ENCODE data around the gene FGF12. TPM values are rescaled to one million over a fixed set of nuclear protein-coding genes. Genes with fewer than 3 reads are reported as not detected.
A peak's percentile ranks its signal among the peaks of the same experiment; 100 is the strongest.

Gene FGF12
- total RNA-seq, 2 experiments from 2014 or later: 0.06 to 1.7 TPM

GRCh38 chr3:192090586-192090985 is 636.8 kb downstream of the FGF12 start:
- Histone ChIP-seq H3K4me2 (ENCODE audit: low read length) (no peak overlapping the region), H2AFZ (ENCODE audit: low read length) (peak overlapping the region; percentile 31), H3K4me3 (ENCODE audit: low read depth, low read length, poor library complexity, severe bottlenecking) (no peak overlapping the region), H3K4me1 (ENCODE audit: insufficient read depth, low read length, poor library complexity, severe bottlenecking) (peaks cover 11% of the 10 kb centered on the region), H4K20me1 (ENCODE audit: insufficient read depth, low read length) (no peaks in the 10 kb centered on the region), H3K9me2 (ENCODE audit: insufficient read depth, low read length) (no peaks in the 10 kb centered on the region), H3K9me3 (ENCODE audit: low read length) (no peaks in the 10 kb centered on the region), H3K79me2 (ENCODE audit: insufficient read depth, low read depth, low read length) (no peaks in the 10 kb centered on the region), H3K27ac (ENCODE audit: low read depth, low read length, poor library complexity, severe bottlenecking) (no peak overlapping the region), H3K36me3 (ENCODE audit: insufficient read depth, low read length) (no peaks in the 10 kb centered on the region)
- intact Hi-C loops (cut with micrococcal nuclease; ENCODE audit: unreplicated experiment): no loop called here
- peak; percentile 67 for DNase-seq (ENCODE audit: low spot score)
- no peak for TF ChIP-seq EZH2phosphoT487 (IDR thresholded peaks at IDR 0.05; ENCODE audit: borderline replicate concordance, low read depth, low read length)
- TF ChIP-seq CTCF (conservative IDR thresholded peaks at IDR 0.05; ENCODE audit: low read length): peak; percentile 72
- no TSS peak for BruUV-seq (replicated peaks)
- ChIA-PET CTCF (ENCODE audit: unreplicated experiment) (no interaction called here), POLR2A (interaction anchor here (1.0 kb wide), 1 partner anchor 13 kb away, joined by 3 read pairs; no protein-coding TSS in a partner anchor)

Small RNAs within 50 kb of the gene (small RNA-seq; reads per million reads assigned to genes)
- not detected for gene RF01210
- 0.21 reads per million for gene RNU1-20P

Other genes with a start within 250 kb of the FGF12 start
- 0.06 TPM in 1 of 2 replicates, not detected in the other for gene MB21D2, start 190.3 kb upstream of the FGF12 start, total RNA-seq (2014; rRNA removed; shearing (Covaris generic))
- gene MB21D2, start 190.3 kb upstream of the FGF12 start, total RNA-seq (2022): not detected in 2 replicates

All from OCI-LY7 (cell line).